GM19395 (cell line): ENCODE results near the gene FHIP1B.
"Not testable (repeated sequence)": the region's sequence is repeated elsewhere in the genome, so short reads cannot be mapped to it uniquely, and the experiment has no call there.

Experiments used
- ATAC-seq: cut with Tn5 transposase; IDR thresholded peaks from one replicate; pipeline ENCODE4 v1.9.1; 2021; ENCODE audit warnings: mild to moderate bottlenecking, moderate library complexity; ENCODE audit not compliant: unreplicated experiment

The FHIP1B gene

GRCh38 chr11:6234387-6235107 lies at the start of gene FHIP1B:
Gene FHIP1B (minus strand): TSS chr11:6234636. CDS start chr11:6224516, 10,120 bp downstream.
- peak; percentile 95 for ATAC-seq

GRCh38 chr11:6283453-6284023 lies 49.1 kb upstream of the FHIP1B start:
- ATAC-seq, result no peak

GRCh38 chr11:6280809-6281208 lies 46.4 kb upstream of the FHIP1B start:
- ATAC-seq, result not testable (repeated sequence)

- ATAC-seq, result no peak
Measured at GRCh38 chr11:6273188-6273587, 38.8 kb upstream of the FHIP1B start.

GRCh38 chr11:6271598-6271997 lies 37.2 kb upstream of the FHIP1B start:
- no peak for ATAC-seq

GRCh38 chr11:6270584-6271246 lies 36.3 kb upstream of the FHIP1B start:
- no peak for ATAC-seq

- no peak for ATAC-seq
Measured at GRCh38 chr11:6269994-6270393, 35.6 kb upstream of the FHIP1B start.

- ATAC-seq, result no peak
Measured at GRCh38 chr11:6268820-6269219, 34.4 kb upstream of the FHIP1B start.

GRCh38 chr11:6263662-6264061 lies 29.2 kb upstream of the FHIP1B start:
- no peak for ATAC-seq

- ATAC-seq, result no peak
Measured at GRCh38 chr11:6260207-6260726, 25.8 kb upstream of the FHIP1B start.

GRCh38 chr11:6258571-6259081 lies 24.2 kb upstream of the FHIP1B start:
- no peak for ATAC-seq

GRCh38 chr11:6258141-6258540 lies 23.7 kb upstream of the FHIP1B start:
- no peak for ATAC-seq

- ATAC-seq, result peak; percentile 53
Measured at GRCh38 chr11:6253197-6253596, 18.8 kb upstream of the FHIP1B start.

- ATAC-seq, result no peak
Measured at GRCh38 chr11:6251990-6252473, 17.6 kb upstream of the FHIP1B start.

- ATAC-seq, result peak; percentile 75
Measured at GRCh38 chr11:6251120-6251733, 16.8 kb upstream of the FHIP1B start.

GRCh38 chr11:6249770-6250555 lies 15.5 kb upstream of the FHIP1B start:
- ATAC-seq, result no peak

- ATAC-seq, result not testable (repeated sequence)
Measured at GRCh38 chr11:6248897-6249296, 14.5 kb upstream of the FHIP1B start.

GRCh38 chr11:6248248-6248647 lies 13.8 kb upstream of the FHIP1B start:
- ATAC-seq, result no peak

- ATAC-seq, result no peak
Measured at GRCh38 chr11:6245536-6245935, 11.1 kb upstream of the FHIP1B start.

GRCh38 chr11:6241316-6241715 lies 6.9 kb upstream of the FHIP1B start:
- no peak for ATAC-seq
